Measurements from ENCODE around the gene PIK3IP1. TPM values are rescaled to one million over a fixed set of nuclear protein-coding genes. Genes with fewer than 3 reads are reported as not detected.
A peak's percentile ranks its signal among the peaks of the same experiment; 100 is the strongest.

PIK3IP1 gene
- total RNA-seq, 4 donors from 2014 or later = 7.0 to 53.0 (median 19.2) TPM

DNA sequence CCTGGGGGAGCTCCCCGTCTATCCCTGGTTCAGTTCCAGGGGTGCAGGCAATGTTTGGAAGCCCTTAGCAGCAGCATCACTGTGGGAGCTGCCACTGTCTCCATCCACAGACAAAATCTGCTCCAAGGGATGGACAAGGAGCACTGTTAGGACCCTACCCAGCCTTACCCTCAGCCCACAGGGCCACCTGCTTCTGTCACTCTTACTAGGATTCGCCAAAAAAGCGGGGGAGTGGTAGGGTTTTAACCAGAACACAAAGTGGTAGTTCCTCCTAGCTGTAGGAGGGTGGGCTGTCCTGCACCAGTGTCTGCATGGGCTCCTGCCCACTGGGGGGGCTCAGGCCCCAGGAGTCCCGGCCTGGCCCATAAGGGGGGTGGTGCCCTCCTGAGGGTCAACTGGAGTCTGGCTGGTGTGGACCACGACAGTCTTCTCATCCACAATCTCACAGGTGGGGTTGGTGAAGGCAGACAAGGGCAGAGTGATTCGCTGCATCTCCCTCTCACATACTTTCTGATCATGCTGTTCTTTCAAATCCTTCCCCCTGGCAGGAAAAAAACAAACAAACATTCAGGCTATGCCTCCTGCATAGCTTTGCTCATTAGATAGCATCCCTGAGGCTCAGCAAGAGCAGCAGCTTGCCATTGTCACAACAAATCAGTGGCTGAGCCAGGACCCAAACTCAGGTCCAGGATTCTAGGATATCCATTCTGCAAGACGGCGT, 9.4 kb downstream of the PIK3IP1 start:
- H3K4me3 ChIP-seq = no peak overlapping the region
- peak overlapping the region in 3 of 4 donors; percentile 5 to 33 (median 21) for H3K27ac ChIP-seq
- H3K27me3 ChIP-seq = no peaks in the 10 kb centered on the region
- peaks cover 15 to 72% (median 22%) of the 10 kb centered on the region in 3 donors for H3K4me1 ChIP-seq
- intact Hi-C loops (cut with DNase I) = no loop called here
- TF ChIP-seq POLR2A (IDR thresholded peaks at IDR 0.05) = no peak
- TF ChIP-seq CTCF (IDR thresholded peaks at IDR 0.05) = no peak
- H3K9me3 ChIP-seq = no peaks in the 10 kb centered on the region
- peaks cover 20 to 100% (median 36%) of the 10 kb centered on the region in 3 donors for H3K36me3 ChIP-seq
- no peak for DNase-seq
- 66 to 85% methylated on average over 3 to 5 of the region's 8 CpGs for WGBS, 2 donors

- TF ChIP-seq POLR2A (IDR thresholded peaks at IDR 0.05) (no peak), CTCF (IDR thresholded peaks at IDR 0.05) (no peak)
- Histone ChIP-seq H3K27ac (peak overlapping the region in 2 of 4 donors; percentile 74 to 78), H3K4me1 (peaks cover 13 to 73% (median 19%) of the 10 kb centered on the region in 3 donors), H3K4me3 (no peak overlapping the region), H3K9me3 (no peaks in the 10 kb centered on the region), H3K27me3 (no peaks in the 10 kb centered on the region), H3K36me3 (peaks cover 20 to 100% (median 42%) of the 10 kb centered on the region in 3 donors)
- DNase-seq = no peak
- 49 to 85% methylated on average over 4 of the region's 4 CpGs for WGBS, 2 donors
- intact Hi-C loops (cut with DNase I) = no loop called here
Observed at GRCh38 chr22:31281733-31282132, 10.6 kb downstream of the PIK3IP1 start.

- peaks cover 20 to 100% (median 47%) of the 10 kb centered on the region in 3 donors for H3K36me3 ChIP-seq
- no peak for DNase-seq
- H3K4me1 ChIP-seq = peaks cover 8 to 72% (median 14%) of the 10 kb centered on the region in 3 donors
- H3K27ac ChIP-seq = peak overlapping the region; percentile 59 to 78 (median 74)
- TF ChIP-seq CTCF (IDR thresholded peaks at IDR 0.05) (no peak), POLR2A (IDR thresholded peaks at IDR 0.05) (peak in 1 of 4 donors; percentile 18)
- no peaks in the 10 kb centered on the region for H3K27me3 ChIP-seq
- intact Hi-C loops (cut with DNase I) = no loop called here
- no peaks in the 10 kb centered on the region for H3K9me3 ChIP-seq
- no peak overlapping the region for H3K4me3 ChIP-seq
Observed at GRCh38 chr22:31279821-31280505, 12.3 kb downstream of the PIK3IP1 start.

DNA sequence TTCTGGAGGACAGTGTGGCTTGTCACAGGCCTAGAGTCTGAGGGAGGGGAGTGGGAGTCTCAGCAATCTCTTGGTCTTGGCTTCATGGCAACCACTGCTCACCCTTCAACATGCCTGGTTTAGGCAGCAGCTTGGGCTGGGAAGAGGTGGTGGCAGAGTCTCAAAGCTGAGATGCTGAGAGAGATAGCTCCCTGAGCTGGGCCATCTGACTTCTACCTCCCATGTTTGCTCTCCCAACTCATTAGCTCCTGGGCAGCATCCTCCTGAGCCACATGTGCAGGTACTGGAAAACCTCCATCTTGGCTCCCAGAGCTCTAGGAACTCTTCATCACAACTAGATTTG, 13.0 kb downstream of the PIK3IP1 start:
- DNase-seq = no peak
- no peaks in the 10 kb centered on the region for H3K9me3 ChIP-seq
- peaks cover 21 to 100% (median 53%) of the 10 kb centered on the region in 3 donors for H3K36me3 ChIP-seq
- peaks cover 8 to 72% (median 10%) of the 10 kb centered on the region in 3 donors for H3K4me1 ChIP-seq
- TF ChIP-seq POLR2A (IDR thresholded peaks at IDR 0.05) = no peak
- TF ChIP-seq CTCF (IDR thresholded peaks at IDR 0.05) = no peak
- H3K27me3 ChIP-seq = no peaks in the 10 kb centered on the region
- H3K4me3 ChIP-seq = no peak overlapping the region
- intact Hi-C loops (cut with DNase I) = no loop called here
- peak overlapping the region; percentile 59 to 78 (median 74) for H3K27ac ChIP-seq

DNA sequence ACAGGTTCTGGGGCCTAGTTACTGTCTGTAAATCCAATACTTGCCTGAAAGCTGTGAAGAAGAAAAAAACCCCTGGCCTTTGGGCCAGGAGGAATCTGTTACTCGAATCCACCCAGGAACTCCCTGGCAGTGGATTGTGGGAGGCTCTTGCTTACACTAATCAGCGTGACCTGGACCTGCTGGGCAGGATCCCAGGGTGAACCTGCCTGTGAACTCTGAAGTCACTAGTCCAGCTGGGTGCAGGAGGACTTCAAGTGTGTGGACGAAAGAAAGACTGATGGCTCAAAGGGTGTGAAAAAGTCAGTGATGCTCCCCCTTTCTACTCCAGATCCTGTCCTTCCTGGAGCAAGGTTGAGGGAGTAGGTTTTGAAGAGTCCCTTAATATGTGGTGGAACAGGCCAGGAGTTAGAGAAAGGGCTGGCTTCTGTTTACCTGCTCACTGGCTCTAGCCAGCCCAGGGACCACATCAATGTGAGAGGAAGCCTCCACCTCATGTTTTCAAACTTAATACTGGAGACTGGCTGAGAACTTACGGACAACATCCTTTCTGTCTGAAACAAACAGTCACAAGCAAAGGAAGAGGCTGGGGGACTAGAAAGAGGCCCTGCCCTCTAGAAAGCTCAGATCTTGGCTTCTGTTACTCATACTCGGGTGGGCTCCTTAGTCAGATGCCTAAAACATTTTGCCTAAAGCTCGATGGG, 13.5 kb downstream of the PIK3IP1 start:
- H3K27me3 ChIP-seq = no peaks in the 10 kb centered on the region
- no peak for DNase-seq
- H3K4me1 ChIP-seq = peaks cover 8 to 72% (median 8%) of the 10 kb centered on the region in 3 donors
- peaks cover 26 to 100% (median 58%) of the 10 kb centered on the region in 3 donors for H3K36me3 ChIP-seq
- 78 to 93% methylated on average over 3 to 4 of the region's 6 CpGs for WGBS, 2 donors
- peak overlapping the region; percentile 59 to 78 (median 74) for H3K27ac ChIP-seq
- TF ChIP-seq CTCF (IDR thresholded peaks at IDR 0.05) (no peak), POLR2A (IDR thresholded peaks at IDR 0.05) (peak in 1 of 4 donors; percentile 41)
- H3K4me3 ChIP-seq = no peak overlapping the region
- intact Hi-C loops (cut with DNase I) = no loop called here
- no peaks in the 10 kb centered on the region for H3K9me3 ChIP-seq
